CD14-positive monocyte (primary cell): ENCODE measurements around the gene CELF2. TPM values are rescaled to one million over a fixed set of nuclear protein-coding genes. Genes with fewer than 3 reads are reported as not detected.

ENCODE experiments used
- DNase-seq, 3 donors: peaks; one replicate each; pipeline ENCODE4 v3.0.0-alpha.2; 2011 to 2022
- H2AFZ ChIP-seq: 2 replicates; pipeline ENCODE4 v1.6.0; 2012; ENCODE audit warnings: mild to moderate bottlenecking, low read depth, low read length, inconsistent platforms; ENCODE audit not compliant: insufficient read depth, poor library complexity, severe bottlenecking
- H3K27ac ChIP-seq, 2 donors: 1 replicate in 1 of 2; 2 replicates in 1 of 2; pipeline ENCODE4 v1.5.1; 2012 to 2013; ENCODE audit warnings: low read length in 2 of 2, control low read depth in 1 of 2, inconsistent platforms in 1 of 2, low read depth in 1 of 2, mild to moderate bottlenecking in 1 of 2
- H3K27me3 ChIP-seq, 2 donors: one replicate each; pipeline versions ENCODE4 v1.6.0 to v1.6.1; 2011 to 2013; ENCODE audit warnings: low read length in 2 of 2; ENCODE audit not compliant: control insufficient read depth in 2 of 2, insufficient read depth in 2 of 2
- H3K36me3 ChIP-seq, 2 donors: replicated peaks in 1 of 2; 1 replicate in 1 of 2; 2 replicates in 1 of 2; pipeline versions ENCODE4 v1.5.1 to v1.6.1; 2012 to 2013; ENCODE audit warnings: low read length in 2 of 2, control low read depth in 1 of 2, inconsistent platforms in 1 of 2, mild to moderate bottlenecking in 1 of 2; ENCODE audit not compliant: insufficient read depth in 2 of 2, control insufficient read depth in 1 of 2
- H3K4me1 ChIP-seq, 2 donors: 1 replicate in 1 of 2; 2 replicates in 1 of 2; pipeline versions ENCODE4 v1.5.1 to v1.6.1; 2012 to 2013; ENCODE audit warnings: low read length in 2 of 2, control low read depth in 1 of 2, inconsistent platforms in 1 of 2, mild to moderate bottlenecking in 1 of 2, moderate library complexity in 1 of 2; ENCODE audit not compliant: insufficient read depth in 2 of 2, control insufficient read depth in 1 of 2
- H3K4me2 ChIP-seq: replicated peaks from 2 replicates; pipeline ENCODE3; 2012; ENCODE audit warnings: low read length, moderate library complexity, mild to moderate bottlenecking; ENCODE audit not compliant: poor library complexity, severe bottlenecking; ENCODE audit errors: extremely low read depth
- H3K4me3 ChIP-seq, 3 experiments: fragments of 200-600 bp in 1 of 3; sonication (generic) in 1 of 3; replicated peaks in 1 of 3; 1 replicate in 2 of 3; 2 replicates in 1 of 3; pipeline ENCODE4 v1.5.1; 2011 to 2013; ENCODE audit warnings: low read length in 3 of 3, mild to moderate bottlenecking in 3 of 3, control low read depth in 2 of 3, low read depth in 2 of 3, inconsistent platforms in 1 of 3, moderate library complexity in 1 of 3
- H3K79me2 ChIP-seq: 2 replicates; pipeline ENCODE4 v1.6.0; 2012; ENCODE audit warnings: mild to moderate bottlenecking, control low read depth, inconsistent platforms, low read length, moderate library complexity; ENCODE audit not compliant: insufficient read depth
- H3K9ac ChIP-seq: 2 replicates; pipeline ENCODE4 v1.6.0; 2017; ENCODE audit warnings: low read length, mild to moderate bottlenecking; ENCODE audit not compliant: insufficient read depth, poor library complexity, severe bottlenecking
- H3K9me3 ChIP-seq, 2 donors: replicated peaks in 1 of 2; 1 replicate in 1 of 2; 2 replicates in 1 of 2; pipeline versions ENCODE4 v1.5.1 to v1.6.1; 2012 to 2013; ENCODE audit warnings: low read length in 2 of 2, control low read depth in 1 of 2; ENCODE audit not compliant: control insufficient read depth in 1 of 2, insufficient read depth in 1 of 2
- H4K20me1 ChIP-seq: 2 replicates; pipeline ENCODE4 v1.6.0; 2012; ENCODE audit warnings: mild to moderate bottlenecking, low read length, control low read depth, moderate library complexity; ENCODE audit not compliant: insufficient read depth
- H3K27ac Mint-ChIP-seq, 7 donors: one replicate each; pipeline ENCODE4 v1.8.0; 2020; ENCODE audit warnings: mild to moderate bottlenecking in 7 of 7, mixed read lengths in 7 of 7, moderate library complexity in 6 of 7, inconsistent platforms in 2 of 7
- H3K27me3 Mint-ChIP-seq, 3 donors: one replicate each; pipeline ENCODE4 v1.8.0; 2021 to 2022; ENCODE audit warnings: low read depth in 3 of 3, mild to moderate bottlenecking in 3 of 3, mixed read lengths in 3 of 3, moderate library complexity in 3 of 3, inconsistent platforms in 1 of 3
- H3K36me3 Mint-ChIP-seq, 2 donors: one replicate each; pipeline ENCODE4 v1.8.0; 2020; ENCODE audit warnings: mixed read lengths in 2 of 2, inconsistent platforms in 1 of 2, mild to moderate bottlenecking in 1 of 2
- H3K4me1 Mint-ChIP-seq: one replicate; pipeline ENCODE4 v1.8.0; 2020; ENCODE audit warnings: mild to moderate bottlenecking, mixed read lengths
- H3K4me3 Mint-ChIP-seq, 2 donors: one replicate each; pipeline ENCODE4 v1.8.0; 2020; ENCODE audit warnings: mild to moderate bottlenecking in 2 of 2, mixed read lengths in 2 of 2, moderate library complexity in 1 of 2
- H3K9me3 Mint-ChIP-seq, 7 donors: one replicate each; pipeline ENCODE4 v1.8.0; 2020 to 2022; ENCODE audit warnings: mixed read lengths in 7 of 7, mild to moderate bottlenecking in 6 of 7, moderate library complexity in 6 of 7, inconsistent platforms in 2 of 7
- WGBS: methylation state at CpG from one replicate; pipeline ENCODE4 v1.1.5; 2013; ENCODE audit warnings: missing lambda C conversion rate; ENCODE audit not compliant: insufficient coverage; 5-methylcytosine and 5-hydroxymethylcytosine counted together
- intact Hi-C, 2 donors: fragments of 100-400 bp; cut with micrococcal nuclease; formaldehyde crosslinking; loops; one replicate each; pipeline versions ENCODE4 v1.15.0 to v1.15.1; 2023
- polyA plus RNA-seq, 3 donors: library from polyadenylated mRNA; depleted of rRNA in 1 of 3; unstranded in 2 of 3; stranded (reverse) in 1 of 3; fragments of 300-500 nt in 2 of 3; fragments of >200 nt in 1 of 3; fragmentation: Illumina TruSeq in 2 of 3; gene quantifications; 1 replicate in 2 of 3; 2 replicates in 1 of 3; pipeline ENCODE4 v1.2.3, GENCODE V29; 2012 to 2021
- TF ChIP-seq, protein P1 (sequence below): fragments of 200-600 bp; IDR thresholded peaks from one replicate; pipeline ENCODE4 v1.8.0; 2022; ENCODE audit warnings: antibody characterized with exemption, mild to moderate bottlenecking

Gene CELF2
- polyA plus RNA-seq, 3 donors, result 53.5 to 93.3 (median 80.5) TPM

- Histone ChIP-seq H3K4me2 (no peak overlapping the region), H3K4me1 (no peaks in the 10 kb centered on the region), H3K9ac (no peak overlapping the region), H3K27me3 (no peaks in the 10 kb centered on the region), H3K27ac (peak overlapping the region in 1 of 2 donors; percentile 48), H2AFZ (no peak overlapping the region), H3K79me2 (peaks cover 98% of the 10 kb centered on the region), H3K9me3 (no peaks in the 10 kb centered on the region), H3K4me3 (no peak overlapping the region), H3K36me3 (peaks cover 97 to 100% of the 10 kb centered on the region in 2 donors), H4K20me1 (peaks cover 100% of the 10 kb centered on the region)
- TF ChIP-seq, protein P1, sequence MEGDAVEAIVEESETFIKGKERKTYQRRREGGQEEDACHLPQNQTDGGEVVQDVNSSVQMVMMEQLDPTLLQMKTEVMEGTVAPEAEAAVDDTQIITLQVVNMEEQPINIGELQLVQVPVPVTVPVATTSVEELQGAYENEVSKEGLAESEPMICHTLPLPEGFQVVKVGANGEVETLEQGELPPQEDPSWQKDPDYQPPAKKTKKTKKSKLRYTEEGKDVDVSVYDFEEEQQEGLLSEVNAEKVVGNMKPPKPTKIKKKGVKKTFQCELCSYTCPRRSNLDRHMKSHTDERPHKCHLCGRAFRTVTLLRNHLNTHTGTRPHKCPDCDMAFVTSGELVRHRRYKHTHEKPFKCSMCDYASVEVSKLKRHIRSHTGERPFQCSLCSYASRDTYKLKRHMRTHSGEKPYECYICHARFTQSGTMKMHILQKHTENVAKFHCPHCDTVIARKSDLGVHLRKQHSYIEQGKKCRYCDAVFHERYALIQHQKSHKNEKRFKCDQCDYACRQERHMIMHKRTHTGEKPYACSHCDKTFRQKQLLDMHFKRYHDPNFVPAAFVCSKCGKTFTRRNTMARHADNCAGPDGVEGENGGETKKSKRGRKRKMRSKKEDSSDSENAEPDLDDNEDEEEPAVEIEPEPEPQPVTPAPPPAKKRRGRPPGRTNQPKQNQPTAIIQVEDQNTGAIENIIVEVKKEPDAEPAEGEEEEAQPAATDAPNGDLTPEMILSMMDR, result peak; percentile 79
- Mint-ChIP-seq H3K36me3 (peaks cover 89 to 98% of the 10 kb centered on the region in 2 donors), H3K27ac (peak overlapping the region in 5 of 7 donors; percentile 23 to 70 (median 50)), H3K27me3 (peaks cover 0 to 1% (median 0%) of the 10 kb centered on the region in 3 donors), H3K4me3 (no peak overlapping the region), H3K9me3 (no peaks in the 10 kb centered on the region), H3K4me1 (no peaks in the 10 kb centered on the region)
- DNase-seq, result peak in 1 of 3 donors; percentile 15
- intact Hi-C loops, result loop anchor here in 1 of 2 donors (10.0 kb wide), 1 partner anchor 165 kb away; no protein-coding TSS in a partner anchor
- 94% methylated on average over 8 of the region's 18 CpGs for WGBS
These were observed 252.6 kb downstream of the CELF2 start for GRCh38 chr10:11270135-11270857.

DNA sequence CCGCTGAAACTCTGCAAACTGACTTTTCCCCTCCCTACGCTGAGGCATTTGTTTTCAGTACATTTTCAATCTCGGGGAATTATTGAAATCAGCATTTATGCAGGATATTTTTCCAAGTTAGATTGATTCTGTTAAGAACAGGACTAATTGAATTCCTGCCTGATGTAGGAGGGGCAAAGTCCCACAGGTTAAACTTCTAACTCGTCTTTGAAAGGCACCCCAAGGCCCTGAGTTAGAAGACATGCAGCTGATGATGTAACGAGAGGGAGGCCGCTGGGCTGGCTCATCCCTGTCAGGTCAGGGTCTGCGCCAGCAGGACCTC lies 253.1 kb downstream of the CELF2 start:
- H3K27me3 Mint-ChIP-seq, result peaks cover 0 to 1% (median 0%) of the 10 kb centered on the region in 3 donors
- peak overlapping the region in 1 of 2 donors; percentile 48 for H3K27ac ChIP-seq
- no peaks in the 10 kb centered on the region for H3K4me1 ChIP-seq
- H3K27me3 ChIP-seq, result no peaks in the 10 kb centered on the region
- no peak for DNase-seq
- H3K36me3 ChIP-seq, result peaks cover 98 to 100% of the 10 kb centered on the region in 2 donors
- H3K79me2 ChIP-seq, result peaks cover 97% of the 10 kb centered on the region
- H3K9ac ChIP-seq, result no peak overlapping the region
- H3K27ac Mint-ChIP-seq, result peak overlapping the region in 3 of 7 donors; percentile 5 to 40 (median 25)
- no peaks in the 10 kb centered on the region for H3K9me3 Mint-ChIP-seq
- no peaks in the 10 kb centered on the region for H3K9me3 ChIP-seq
- H4K20me1 ChIP-seq, result peaks cover 100% of the 10 kb centered on the region
- H3K4me3 Mint-ChIP-seq, result no peak overlapping the region
- H3K36me3 Mint-ChIP-seq, result peaks cover 89 to 99% of the 10 kb centered on the region in 2 donors
- intact Hi-C loops, result loop anchor here in 1 of 2 donors (10.0 kb wide), 1 partner anchor 166 kb away; no protein-coding TSS in a partner anchor
- WGBS, result 100% methylated on average over 3 of the region's 7 CpGs
- no peak overlapping the region for H3K4me3 ChIP-seq
- TF ChIP-seq, protein P1, result peak; percentile 45
- H3K4me2 ChIP-seq, result no peak overlapping the region
- H2AFZ ChIP-seq, result no peak overlapping the region
- no peaks in the 10 kb centered on the region for H3K4me1 Mint-ChIP-seq
